NCI-H2227 (cell line): ENCODE results near the gene RNF214.
"Not testable (repeated sequence)": the region's sequence is repeated elsewhere in the genome, so short reads cannot be mapped to it uniquely, and the experiment has no call there.

Experiments
- DNase-seq: peaks from one replicate; lab custom pipeline; 2025; ENCODE audit not compliant: unreplicated experiment; lab: John Stamatoyannopoulos, UW

Gene RNF214

DNA sequence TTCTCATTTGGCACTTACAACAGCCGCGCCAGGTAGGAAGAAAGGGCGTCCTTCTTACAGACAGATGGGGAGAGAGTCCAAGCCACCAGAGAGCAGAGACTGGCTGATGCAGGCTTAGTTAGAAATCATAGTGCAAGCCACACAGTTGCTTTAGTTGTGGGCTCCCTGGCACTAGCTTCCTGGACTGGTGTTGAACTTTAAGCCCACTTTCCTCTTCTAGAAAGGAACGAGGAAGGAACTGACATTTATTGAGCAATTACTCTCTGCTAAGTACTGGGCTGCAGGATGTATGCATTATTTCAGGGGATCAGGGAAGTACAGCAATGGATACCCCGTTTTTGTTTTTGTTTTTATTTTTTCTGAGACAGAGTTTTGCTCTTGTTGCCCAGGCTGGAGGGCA lies 80.6 kb downstream of the RNF214 start:
- DNase-seq = no peak

DNA sequence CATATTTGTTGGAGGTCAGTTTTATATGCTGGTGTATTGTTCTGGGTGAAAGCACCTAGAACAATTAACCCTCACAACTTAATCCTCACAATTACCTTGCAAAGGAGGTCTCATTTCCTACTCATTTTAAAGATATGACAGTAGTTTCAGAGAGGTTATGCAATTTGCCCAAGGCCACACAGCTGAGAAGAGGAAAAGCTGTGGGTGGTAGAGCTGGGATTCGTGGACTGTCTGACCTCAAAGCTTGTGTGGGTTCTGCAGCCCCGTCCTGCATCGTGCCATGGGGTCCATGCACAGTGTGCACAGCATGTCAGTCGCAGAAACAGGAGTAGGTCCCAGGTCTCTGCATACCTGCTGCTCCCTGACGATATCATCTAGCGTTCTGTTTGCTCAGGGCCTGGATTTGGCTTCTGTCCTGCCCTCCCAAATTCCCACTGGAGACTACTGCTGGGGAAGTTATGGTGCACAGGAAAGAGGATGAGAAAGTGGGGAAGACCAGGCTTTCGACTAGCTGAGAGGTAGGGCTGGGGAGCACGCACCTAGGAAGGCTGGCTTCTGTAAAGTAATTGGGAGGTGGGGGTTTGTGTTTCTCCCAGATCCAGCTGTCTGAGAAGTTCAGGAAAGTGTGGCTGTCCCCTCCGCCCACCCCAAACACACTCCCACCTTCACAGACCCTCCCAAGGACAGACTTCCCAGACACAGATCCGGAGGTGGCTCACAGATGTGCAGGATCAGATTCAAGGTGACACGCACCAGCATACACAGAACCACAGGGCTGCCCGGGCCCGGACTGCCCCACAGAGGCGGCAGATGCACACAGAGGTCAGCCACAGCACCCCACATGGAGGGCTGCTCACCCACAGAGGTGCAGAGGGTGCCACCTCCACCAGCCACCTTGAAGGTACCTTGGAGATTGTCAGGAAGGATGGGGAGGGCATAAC lies 81.6 kb downstream of the RNF214 start:
- DNase-seq = no peak

DNA sequence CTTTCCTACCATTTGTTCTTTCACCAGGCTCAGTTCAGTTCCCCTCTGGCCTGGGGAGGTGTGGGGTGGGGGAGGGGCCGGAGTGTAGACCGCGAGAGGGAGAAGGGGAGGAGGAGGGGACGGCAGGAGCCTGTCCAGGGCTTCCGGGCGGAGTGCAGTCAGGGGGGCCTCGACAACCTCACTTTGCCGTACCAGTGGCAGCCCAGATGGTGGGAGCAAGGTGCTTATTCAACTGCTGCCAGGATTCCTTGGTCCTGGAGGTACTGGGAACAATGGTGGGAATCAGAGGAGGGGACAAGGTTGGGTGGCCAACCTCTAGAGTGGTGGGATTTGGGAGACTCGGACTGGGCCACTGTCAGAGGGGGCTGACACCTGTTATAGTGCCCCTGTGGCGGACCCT lies 82.4 kb downstream of the RNF214 start:
- DNase-seq = peak; percentile 9

DNA sequence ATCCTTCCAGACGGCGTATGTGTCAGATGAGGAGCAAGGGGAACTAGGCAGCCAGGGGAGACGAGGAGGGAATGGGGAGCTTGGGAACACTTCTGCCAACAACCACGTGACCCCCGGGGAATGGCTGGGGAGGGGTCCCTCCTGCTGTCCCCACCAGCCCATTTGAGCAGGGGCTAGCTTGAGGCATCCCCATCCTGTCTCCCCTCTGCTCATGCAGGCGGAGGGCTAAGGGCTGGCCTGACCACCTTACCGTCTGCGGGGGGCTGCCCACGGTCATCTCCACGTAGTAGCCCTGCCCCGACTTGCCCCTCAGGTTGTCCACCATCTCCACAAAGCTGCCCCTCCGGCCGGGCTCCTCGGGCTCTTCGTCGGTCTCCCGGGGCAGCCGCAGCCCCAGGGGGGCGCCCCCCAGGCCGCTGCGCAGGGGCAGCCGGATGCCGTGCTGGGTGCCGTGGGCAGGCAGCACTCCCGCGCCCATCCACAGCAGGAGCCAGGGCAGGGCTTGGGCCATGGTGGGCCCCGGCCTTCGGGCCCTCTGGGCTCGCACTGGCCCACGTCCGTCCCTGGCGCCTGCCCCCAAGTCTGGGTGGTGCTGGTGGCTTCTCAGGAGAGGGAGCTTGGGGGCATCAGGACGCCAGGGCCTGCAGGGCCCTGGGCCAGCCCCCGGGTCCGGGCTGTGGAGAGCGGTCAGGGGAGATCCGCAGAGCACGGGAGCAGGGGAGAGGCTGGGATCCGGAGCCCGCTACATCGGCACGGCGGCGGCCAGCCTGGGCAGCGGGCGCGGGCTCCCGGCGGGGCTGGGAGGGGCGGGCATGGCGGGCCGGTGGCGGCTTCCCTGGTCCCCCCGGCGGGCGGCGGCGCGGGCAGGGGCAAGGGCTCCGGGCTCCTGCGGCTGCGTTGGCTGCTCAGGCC lies 83.1 kb downstream of the RNF214 start:
- no peak for DNase-seq

DNA sequence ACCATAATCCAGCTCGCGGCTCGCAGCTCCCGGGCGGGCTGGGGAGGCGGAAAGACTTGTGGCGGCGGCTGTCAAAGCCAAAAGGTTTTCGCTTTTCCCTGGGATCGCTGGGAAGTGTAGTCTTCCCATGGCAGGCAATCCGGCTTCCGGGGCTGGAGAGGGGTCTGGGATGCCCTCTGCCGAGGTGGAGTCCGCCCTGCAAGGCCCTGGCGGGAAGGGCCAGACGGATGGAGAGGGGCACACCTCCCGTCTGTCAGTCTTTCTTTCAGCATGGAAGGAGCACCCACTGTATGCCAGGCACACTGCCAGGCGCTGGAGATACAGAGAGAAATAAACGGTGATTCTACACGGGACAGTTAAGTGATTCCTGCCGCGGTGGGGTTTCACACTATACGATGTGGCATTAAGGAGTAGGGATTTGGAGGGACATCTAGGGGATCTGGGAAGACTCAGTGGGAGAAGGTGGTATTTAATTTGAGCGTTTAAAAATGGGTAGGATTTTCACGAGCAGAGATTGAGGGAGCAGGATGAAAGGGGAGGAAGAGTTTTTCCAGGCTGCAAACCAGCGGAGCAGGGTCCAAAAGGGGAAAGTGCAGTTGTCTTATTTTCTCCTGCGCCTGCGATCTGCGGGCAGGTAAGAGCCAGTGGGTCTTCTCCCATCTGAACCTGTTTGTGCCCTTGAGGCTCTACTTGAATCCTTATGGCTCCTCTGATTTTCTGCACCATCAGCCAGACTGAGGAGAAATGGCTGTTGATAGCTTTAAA lies 83.9 kb downstream of the RNF214 start, which contains the start of gene BACE1:
TSS of gene BACE1 (minus strand) at position 60 of the 765 bp plus-strand sequence. CDS start 461 bp downstream, outside the sequence.
- DNase-seq = peak; percentile 80

DNA sequence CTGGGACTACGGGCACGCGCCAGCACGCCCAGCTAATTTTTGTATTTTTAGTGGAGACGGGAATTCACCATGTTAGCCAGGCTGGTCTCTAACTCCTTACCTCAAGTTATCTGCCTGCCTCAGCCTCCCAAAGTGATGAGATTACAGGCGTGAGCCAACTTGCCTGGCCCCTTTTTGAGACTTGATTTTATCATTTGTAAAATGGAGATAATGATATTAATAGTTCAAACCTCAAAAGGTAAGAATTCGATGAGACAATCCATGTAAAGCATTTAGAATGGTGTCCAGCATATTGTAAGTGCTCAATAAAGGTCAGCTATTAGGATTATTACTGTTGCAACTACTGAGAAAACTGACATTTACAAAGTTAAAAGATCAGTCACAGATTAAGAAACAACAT lies 86.3 kb downstream of the RNF214 start:
- no peak for DNase-seq

DNA sequence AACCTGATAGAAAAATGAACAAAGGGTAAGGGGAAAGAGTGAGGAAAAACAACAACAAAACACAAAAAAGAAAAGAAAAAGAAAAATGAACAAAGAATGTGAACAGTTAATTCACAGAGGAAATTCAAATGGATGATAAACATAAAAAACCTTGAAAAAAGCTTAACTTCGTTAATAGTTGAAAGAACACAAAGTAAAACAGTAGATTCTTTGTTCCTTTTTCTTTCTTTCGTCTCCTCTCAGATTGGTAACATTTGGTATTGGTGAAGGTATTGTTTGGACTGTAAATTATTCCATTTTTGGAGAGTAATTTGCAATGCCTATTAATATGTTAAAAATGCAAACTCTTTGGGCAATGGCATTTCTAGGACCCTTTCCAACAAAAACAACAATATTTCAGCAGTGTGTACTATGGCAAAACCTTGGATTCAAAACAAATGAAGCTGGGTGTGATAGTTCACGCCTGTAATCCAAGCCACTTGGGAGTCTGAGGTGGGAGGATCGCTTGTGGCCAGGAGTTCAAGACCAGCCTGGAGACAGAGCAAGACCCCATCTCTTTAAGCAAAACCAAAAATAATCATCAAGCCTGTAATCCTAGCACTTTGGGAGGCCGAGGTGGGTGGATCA lies 86.9 kb downstream of the RNF214 start:
- no peak for DNase-seq

DNA sequence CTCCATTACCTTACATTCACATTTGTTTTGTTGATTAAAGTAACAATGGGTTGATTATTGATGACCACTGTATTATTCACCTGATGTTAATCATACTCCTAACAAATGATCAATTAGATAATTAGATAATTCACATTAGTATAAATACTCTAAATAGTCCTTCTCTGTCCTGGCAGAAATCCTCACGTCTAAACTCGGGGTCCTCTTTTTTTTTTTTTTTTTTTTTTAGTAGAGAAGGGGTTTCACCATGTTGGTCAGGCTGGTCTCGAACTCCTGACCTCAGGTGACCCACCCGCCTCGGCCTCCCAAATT lies 94.7 kb downstream of the RNF214 start:
- not testable (repeated sequence) for DNase-seq

DNA sequence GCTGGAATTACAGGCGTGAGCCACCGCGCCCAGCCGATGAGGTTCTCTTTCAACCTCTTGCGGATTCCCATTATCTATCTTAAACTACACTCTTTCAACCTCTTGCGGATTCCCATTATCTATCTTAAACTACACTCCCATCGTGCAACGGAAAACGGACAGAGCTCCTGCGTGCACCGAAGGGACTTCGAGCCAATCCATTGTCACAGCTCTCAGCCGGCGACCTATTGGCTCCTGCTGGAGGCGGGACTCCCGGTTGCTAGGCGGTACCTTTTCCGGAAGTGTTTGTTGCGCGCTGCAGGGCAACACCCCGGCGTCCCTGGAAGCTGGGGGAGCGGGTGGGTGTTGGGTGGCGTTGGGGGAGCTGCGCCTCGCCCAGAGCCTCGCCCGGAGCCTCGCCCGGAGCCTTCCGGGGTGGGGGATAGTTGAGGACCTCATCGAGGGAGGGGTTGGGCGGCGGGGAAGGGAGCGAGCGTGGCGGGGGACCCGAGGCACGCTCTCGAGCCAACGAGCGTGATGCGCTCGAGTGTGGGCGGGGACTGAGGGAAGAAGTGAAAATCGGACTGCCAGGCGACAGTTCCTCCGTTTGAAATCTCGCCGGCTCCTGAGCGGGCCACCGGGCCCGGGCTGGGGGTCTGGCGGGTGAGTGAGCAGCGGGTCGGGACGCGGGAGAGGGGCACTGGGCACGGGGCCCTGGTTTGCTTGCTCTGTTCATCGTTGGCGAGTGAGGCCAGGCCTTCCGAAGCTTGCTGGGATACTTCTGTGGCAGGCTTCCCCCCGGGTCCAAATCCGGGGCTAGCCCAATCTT lies 95.3 kb downstream of the RNF214 start, which contains the start of gene CEP164:
TSS of gene CEP164 (plus strand) at position 288 of the 808 bp plus-strand sequence. CDS start 10,733 bp downstream, outside the sequence.
- DNase-seq = peak; percentile 94

DNA sequence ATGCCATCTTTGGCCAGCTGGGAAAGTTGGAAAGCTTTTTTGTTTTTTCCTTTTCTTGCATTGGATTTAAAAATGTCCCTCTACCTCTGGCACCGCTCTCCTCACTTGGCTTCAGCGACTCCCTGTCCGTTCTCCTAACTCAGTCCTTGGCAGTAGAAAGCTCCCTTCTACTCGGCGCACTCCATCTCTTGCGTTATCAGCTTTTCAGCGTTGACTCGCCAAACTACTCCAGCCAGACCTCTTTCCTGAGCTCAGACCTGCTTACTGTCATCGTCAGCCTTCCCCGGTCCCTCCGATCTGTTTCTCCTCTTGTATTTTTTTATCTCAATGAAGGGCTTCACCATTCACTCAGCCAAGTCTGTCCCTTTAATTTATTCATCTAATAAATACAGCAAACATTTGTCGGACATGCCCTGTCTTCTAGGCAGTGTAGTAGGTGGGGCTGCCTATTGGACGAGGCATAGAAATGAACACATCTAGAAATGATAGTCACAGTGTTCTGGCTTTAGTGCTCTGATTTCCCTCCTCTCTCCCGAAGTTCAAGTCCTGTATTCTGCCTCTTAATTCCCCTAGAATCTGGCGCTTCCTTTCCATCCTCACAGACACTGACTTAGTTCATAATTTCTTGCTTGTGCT lies 96.0 kb downstream of the RNF214 start:
- peak; percentile 30 for DNase-seq

DNA sequence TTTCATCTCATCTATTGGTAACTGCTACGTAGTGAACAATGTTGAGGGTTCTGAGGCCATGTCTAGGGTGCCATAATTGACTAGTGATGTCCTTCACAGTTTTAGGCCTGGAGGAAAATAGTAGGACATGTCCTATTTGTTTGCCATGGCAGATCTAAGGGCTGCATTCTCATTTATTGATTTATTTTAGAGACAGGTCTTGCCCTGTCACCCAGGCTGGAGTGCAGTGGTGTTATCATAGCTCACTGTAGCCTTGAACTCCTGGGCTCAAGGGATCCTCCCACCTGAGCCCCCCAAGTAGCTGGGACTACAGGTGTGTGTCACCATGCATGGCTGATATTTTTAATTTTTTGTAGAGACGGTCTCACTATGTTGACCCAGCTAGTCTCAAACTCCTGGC lies 100.4 kb downstream of the RNF214 start:
- no peak for DNase-seq

DNA sequence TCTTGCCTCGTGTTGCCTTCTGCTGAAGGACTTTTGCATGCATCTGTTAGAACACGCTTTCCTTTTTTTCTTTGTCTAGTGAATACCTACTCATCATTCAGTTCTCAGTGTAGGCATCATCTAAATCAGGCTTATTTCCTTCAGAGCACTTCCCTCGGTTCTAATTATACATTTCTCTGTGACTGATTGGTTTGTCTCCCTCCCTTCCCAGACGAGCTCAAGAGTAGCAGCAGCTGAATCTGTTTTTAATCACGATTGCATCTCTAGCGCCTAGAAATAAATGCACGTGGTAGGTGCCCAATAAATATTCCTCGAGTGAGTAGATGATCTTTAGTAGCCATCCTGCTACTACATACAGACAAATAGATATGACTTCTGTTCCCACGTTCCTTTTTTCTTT lies 101.4 kb downstream of the RNF214 start:
- peak; percentile 25 for DNase-seq

DNA sequence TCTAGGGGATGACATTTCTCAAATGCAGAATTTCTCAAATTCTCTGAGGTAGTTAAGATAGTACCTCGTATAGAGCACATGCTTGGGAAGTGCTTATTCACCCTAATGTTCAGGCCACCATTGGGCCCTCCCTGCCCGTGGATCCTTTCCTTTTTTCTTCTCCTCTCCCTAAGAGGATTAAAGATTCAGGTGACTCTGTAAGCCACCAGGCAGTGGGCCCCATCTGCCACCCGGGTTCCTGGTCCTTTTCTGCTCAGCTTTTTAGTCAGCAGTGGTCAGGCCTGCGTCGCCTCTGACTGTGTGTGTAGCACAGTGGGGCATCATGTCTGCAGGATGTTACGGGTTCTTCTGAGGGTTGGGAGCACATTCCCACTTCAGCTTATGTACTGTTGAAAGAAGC lies 102.4 kb downstream of the RNF214 start:
- no peak for DNase-seq

DNA sequence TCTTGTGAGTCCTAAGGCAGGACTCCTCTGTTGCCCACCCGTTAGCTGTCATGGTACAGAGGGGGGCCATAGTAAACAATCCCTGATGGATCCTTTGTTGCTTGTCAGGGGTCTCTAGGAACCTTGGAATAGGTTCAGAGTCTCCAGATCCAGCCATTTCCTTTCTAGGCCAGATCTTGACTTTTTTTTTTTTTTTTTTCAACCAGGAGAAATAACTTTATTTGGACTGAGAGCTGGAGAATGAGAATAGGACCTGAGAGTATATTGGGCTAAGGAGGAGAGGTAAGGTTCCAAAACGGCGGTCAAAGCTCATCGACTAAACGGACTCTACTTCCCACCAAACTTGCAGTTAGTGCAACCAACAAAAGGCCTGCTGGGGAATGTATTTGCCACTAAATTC lies 102.9 kb downstream of the RNF214 start:
- DNase-seq = no peak
